Measurements from ENCODE around the gene MAML2.

GRCh38 chr11:96218901-96219300 is 124.1 kb downstream of the MAML2 start:
- no peak for TF ChIP-seq CTCF (conservative IDR thresholded peaks at IDR 0.05)
- no peak for TF ChIP-seq EZH2 (IDR thresholded peaks at IDR 0.05; ENCODE audit: low read depth)

All from PC-9 (cell line).